NT2/D1 (cell line): Measurements from ENCODE around the gene RASGRF2.
A peak's percentile ranks its signal among the peaks of the same experiment; 100 is the strongest.

Experiments
- DNase-seq: peaks from one replicate; pipeline ENCODE4 v3.0.0-alpha.2; 2011; ENCODE audit warnings: low read depth, low spot score
- H3K27me3 ChIP-seq: 2 replicates; pipeline ENCODE4 v1.6.0; 2011; ENCODE audit warnings: mild to moderate bottlenecking; ENCODE audit not compliant: insufficient read length, insufficient read depth
- H3K36me3 ChIP-seq: 2 replicates; pipeline ENCODE4 v1.6.1; 2011; ENCODE audit warnings: mild to moderate bottlenecking, low read length, mixed read lengths; ENCODE audit not compliant: insufficient read depth, insufficient read length
- H3K4me1 ChIP-seq: 2 replicates; pipeline ENCODE4 v1.5.1; 2011; ENCODE audit not compliant: insufficient read depth, insufficient read length
- H3K4me3 ChIP-seq: 2 replicates; pipeline ENCODE4 v1.5.1; 2011; ENCODE audit warnings: low read depth; ENCODE audit not compliant: insufficient read length
- H3K9ac ChIP-seq: 2 replicates; pipeline ENCODE4 v1.6.0; 2011; ENCODE audit warnings: low read depth; ENCODE audit not compliant: insufficient read length
- H3K9me3 ChIP-seq: 2 replicates; pipeline ENCODE4 v1.5.1; 2011; ENCODE audit warnings: mild to moderate bottlenecking, low read length; ENCODE audit not compliant: insufficient read depth
- SUZ12 ChIP-seq: IDR thresholded peaks from 2 replicates; pipeline ENCODE4 v1.6.1; 2011; ENCODE audit not compliant: insufficient read length, insufficient read depth; ENCODE audit errors: extremely low read depth
- YY1 ChIP-seq: IDR thresholded peaks from 2 replicates; pipeline ENCODE4 v1.6.1; 2011; ENCODE audit not compliant: insufficient read length, insufficient read depth
- ZNF274 ChIP-seq: IDR thresholded peaks from 2 replicates; pipeline ENCODE4 v1.6.1; 2011; ENCODE audit warnings: mild to moderate bottlenecking, low read depth, low read length

The RASGRF2 gene

GRCh38 chr5:81187885-81188284 lies 227.7 kb downstream of the RASGRF2 start:
- Histone ChIP-seq H3K36me3 (no peaks in the 10 kb centered on the region), H3K4me1 (no peaks in the 10 kb centered on the region), H3K27me3 (no peaks in the 10 kb centered on the region), H3K9ac (no peak overlapping the region), H3K4me3 (no peak overlapping the region), H3K9me3 (no peaks in the 10 kb centered on the region)
- no peak for TF ChIP-seq SUZ12
- TF ChIP-seq YY1, result no peak
- no peak for TF ChIP-seq ZNF274
- no peak for DNase-seq

- no peaks in the 10 kb centered on the region for H3K36me3 ChIP-seq
- no peak overlapping the region for H3K4me3 ChIP-seq
- no peak for DNase-seq
- no peaks in the 10 kb centered on the region for H3K27me3 ChIP-seq
- no peak overlapping the region for H3K9ac ChIP-seq
- H3K9me3 ChIP-seq, result no peaks in the 10 kb centered on the region
- TF ChIP-seq SUZ12 (no peak), ZNF274 (no peak), YY1 (no peak)
- no peaks in the 10 kb centered on the region for H3K4me1 ChIP-seq
Measured at GRCh38 chr5:81188962-81189361, 228.8 kb downstream of the RASGRF2 start.

- Histone ChIP-seq H3K36me3 (no peaks in the 10 kb centered on the region), H3K4me3 (no peak overlapping the region), H3K9ac (no peak overlapping the region), H3K9me3 (no peaks in the 10 kb centered on the region), H3K27me3 (no peaks in the 10 kb centered on the region), H3K4me1 (no peaks in the 10 kb centered on the region)
- no peak for DNase-seq
- TF ChIP-seq ZNF274, result no peak
- no peak for TF ChIP-seq YY1
- TF ChIP-seq SUZ12, result no peak
Measured at GRCh38 chr5:81189875-81190498, 229.8 kb downstream of the RASGRF2 start.

DNA sequence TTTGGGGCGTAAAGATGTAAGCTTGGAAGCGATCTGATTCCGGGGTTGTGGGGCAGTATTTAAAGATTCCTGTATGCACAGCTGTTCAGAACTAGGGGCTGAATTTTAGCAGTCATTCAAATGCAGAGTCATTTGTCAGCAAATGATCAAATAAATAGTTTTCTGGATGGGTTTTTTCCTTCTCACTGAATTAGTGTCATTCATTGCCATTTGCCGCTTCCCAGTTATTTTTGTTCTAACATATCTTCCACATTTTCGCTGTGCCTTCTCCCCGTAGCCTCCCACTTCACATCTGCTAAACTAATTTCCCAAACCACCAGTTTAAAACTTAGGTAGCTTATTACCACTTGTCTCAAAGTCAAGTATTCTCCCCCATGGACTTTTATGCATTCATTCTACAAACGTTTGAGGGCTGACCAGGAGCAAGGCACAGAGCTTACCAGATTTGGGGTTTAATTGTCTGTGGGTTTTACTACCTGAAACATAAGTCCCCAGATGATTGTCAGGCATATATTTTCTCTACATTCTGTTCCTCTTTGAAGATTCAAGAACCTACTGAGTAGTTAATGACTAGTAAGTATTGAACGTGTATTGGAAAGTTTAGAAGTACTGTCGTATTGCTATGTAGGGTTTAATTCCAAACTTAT lies 231.7 kb downstream of the RASGRF2 start:
- no peaks in the 10 kb centered on the region for H3K9me3 ChIP-seq
- no peak for DNase-seq
- H3K36me3 ChIP-seq, result no peaks in the 10 kb centered on the region
- H3K9ac ChIP-seq, result no peak overlapping the region
- no peak for TF ChIP-seq SUZ12
- no peak for TF ChIP-seq YY1
- TF ChIP-seq ZNF274, result no peak
- H3K4me1 ChIP-seq, result no peaks in the 10 kb centered on the region
- H3K27me3 ChIP-seq, result no peaks in the 10 kb centered on the region
- H3K4me3 ChIP-seq, result no peak overlapping the region

- Histone ChIP-seq H3K4me1 (no peaks in the 10 kb centered on the region), H3K36me3 (no peaks in the 10 kb centered on the region), H3K4me3 (no peak overlapping the region), H3K27me3 (no peaks in the 10 kb centered on the region), H3K9ac (no peak overlapping the region), H3K9me3 (no peaks in the 10 kb centered on the region)
- TF ChIP-seq YY1 (no peak), ZNF274 (no peak), SUZ12 (no peak)
- no peak for DNase-seq
Measured at GRCh38 chr5:81192373-81192750, 232.2 kb downstream of the RASGRF2 start.

DNA sequence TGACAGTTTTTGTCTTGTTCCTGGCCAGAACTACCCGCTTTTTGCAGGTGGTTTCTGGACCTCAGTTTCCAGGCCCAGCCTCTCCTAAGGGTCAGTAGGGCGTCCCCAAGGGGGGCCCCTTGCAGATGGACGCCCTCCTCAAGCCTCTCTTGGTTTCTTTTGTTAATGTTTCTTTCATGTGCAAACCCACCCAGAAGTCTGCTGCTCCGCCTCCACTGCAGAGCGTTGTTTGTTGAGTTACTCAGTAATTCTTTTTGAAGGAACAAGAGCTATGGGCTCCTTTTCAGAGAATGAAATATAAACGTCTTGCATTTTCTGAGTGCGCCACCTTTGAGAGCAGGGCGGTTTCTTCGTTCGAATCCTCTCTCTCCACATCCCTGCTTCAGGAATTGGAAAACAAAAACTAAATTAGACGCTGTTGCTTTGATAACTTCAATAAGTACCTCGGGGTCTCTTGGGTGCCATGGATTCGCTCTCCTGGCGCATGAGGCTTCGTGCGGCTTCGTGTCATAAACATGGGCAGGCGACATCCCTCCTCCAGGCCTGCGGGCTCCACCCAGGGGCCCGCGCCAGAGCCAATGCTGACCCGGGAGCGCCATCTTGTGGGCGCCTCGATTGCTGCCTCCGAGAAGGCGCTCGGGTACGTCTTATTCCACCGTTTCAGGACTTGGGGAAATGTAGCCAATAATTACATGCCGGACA lies 234.6 kb downstream of the RASGRF2 start:
- Histone ChIP-seq H3K27me3 (no peaks in the 10 kb centered on the region), H3K4me3 (no peak overlapping the region), H3K36me3 (no peaks in the 10 kb centered on the region), H3K9ac (no peak overlapping the region), H3K4me1 (no peaks in the 10 kb centered on the region), H3K9me3 (no peaks in the 10 kb centered on the region)
- TF ChIP-seq YY1, result no peak
- no peak for TF ChIP-seq ZNF274
- no peak for TF ChIP-seq SUZ12
- peak; percentile 56 for DNase-seq

GRCh38 chr5:81195335-81195929 lies 235.3 kb downstream of the RASGRF2 start:
- TF ChIP-seq SUZ12 (no peak), YY1 (no peak)

More at GRCh38 chr5:81195335-81195929, 235.3 kb downstream of the RASGRF2 start:
- Histone ChIP-seq H3K27me3 (no peaks in the 10 kb centered on the region), H3K9me3 (no peaks in the 10 kb centered on the region), H3K4me3 (no peak overlapping the region), H3K4me1 (no peaks in the 10 kb centered on the region), H3K36me3 (no peaks in the 10 kb centered on the region), H3K9ac (no peak overlapping the region)
- no peak for DNase-seq
